KMS-11 (cell line): ENCODE measurements around the gene PAX9.

Experiments used
- H2AFZ ChIP-seq: fragments of 200-600 bp; sonication (generic); 2 replicates; pipeline ENCODE4 v1.6.1; 2016; ENCODE audit warnings: antibody characterized with exemption, mixed run types, low read depth
- H3K27ac ChIP-seq: fragments of 200-600 bp; sonication (generic); 2 replicates; pipeline ENCODE4 v1.6.1; 2016; ENCODE audit warnings: mild to moderate bottlenecking, mixed run types
- H3K27me3 ChIP-seq: fragments of 200-600 bp; sonication (generic); 2 replicates; pipeline ENCODE4 v1.6.1; 2017; ENCODE audit warnings: mild to moderate bottlenecking, low read depth, mixed run types, moderate library complexity; ENCODE audit not compliant: insufficient read depth
- H3K36me3 ChIP-seq: fragments of 200-600 bp; sonication (generic); 2 replicates; pipeline ENCODE4 v1.6.1; 2017; ENCODE audit warnings: mild to moderate bottlenecking, mixed run types; ENCODE audit not compliant: insufficient read depth
- H3K4me1 ChIP-seq: fragments of 200-600 bp; sonication (generic); 2 replicates; pipeline ENCODE4 v1.6.1; 2016; ENCODE audit warnings: mild to moderate bottlenecking, low read depth, mixed run types; ENCODE audit not compliant: poor library complexity, severe bottlenecking
- H3K4me2 ChIP-seq: fragments of 200-600 bp; sonication (generic); 2 replicates; pipeline ENCODE4 v1.7.0; 2016; ENCODE audit warnings: mild to moderate bottlenecking, mixed run types
- H3K4me3 ChIP-seq: fragments of 200-600 bp; sonication (generic); IDR thresholded peaks from 2 replicates; pipeline ENCODE4 v1.6.1; 2017; ENCODE audit warnings: low read depth, low read length, mixed read lengths; ENCODE audit not compliant: insufficient read depth
- H3K79me2 ChIP-seq: fragments of 200-600 bp; sonication (generic); 2 replicates; pipeline ENCODE4 v1.6.1; 2016; ENCODE audit warnings: low read depth, mixed run types; ENCODE audit not compliant: insufficient read depth
- H3K9ac ChIP-seq: fragments of 200-600 bp; sonication (generic); 2 replicates; pipeline ENCODE4 v1.6.1; 2016; ENCODE audit warnings: mild to moderate bottlenecking, mixed run types
- H4K20me1 ChIP-seq: fragments of 200-600 bp; sonication (generic); 2 replicates; pipeline ENCODE4 v1.6.1; 2016; ENCODE audit warnings: mild to moderate bottlenecking, mixed run types; ENCODE audit not compliant: insufficient read depth
- TF ChIP-seq, protein P1 (sequence below): fragments of 200-600 bp; sonication (generic); conservative IDR thresholded peaks from 2 replicates; pipeline ENCODE4 v1.6.1; 2017; ENCODE audit warnings: low read depth, mild to moderate bottlenecking, antibody characterized with exemption, low read length, moderate library complexity, mixed read lengths

The PAX9 gene

DNA sequence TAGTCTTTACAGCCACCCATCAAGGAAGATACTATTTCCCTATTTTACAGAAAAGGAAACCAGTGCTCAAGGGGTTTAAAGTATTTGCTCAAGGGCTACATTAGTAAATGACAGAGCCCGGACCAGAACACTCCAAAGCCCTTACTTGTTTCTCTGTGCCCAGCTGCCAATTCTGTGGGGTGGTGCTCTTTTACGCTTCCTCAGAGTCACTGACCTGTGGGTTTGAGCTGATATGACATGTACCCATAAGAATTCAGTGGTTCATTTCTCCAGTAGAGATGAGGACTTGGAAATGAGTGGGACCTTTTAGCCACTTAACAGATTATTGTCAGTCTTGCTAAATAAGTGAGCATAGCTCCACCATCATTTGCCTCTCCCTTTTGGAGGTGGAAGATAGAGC, 41.8 kb upstream of the PAX9 start:
- Histone ChIP-seq H3K36me3 (no peaks in the 10 kb centered on the region), H3K9ac (no peak overlapping the region), H4K20me1 (no peaks in the 10 kb centered on the region), H2AFZ (no peak overlapping the region), H3K27ac (no peak overlapping the region), H3K4me2 (no peak overlapping the region), H3K79me2 (no peaks in the 10 kb centered on the region), H3K4me3 (no peak overlapping the region), H3K4me1 (no peaks in the 10 kb centered on the region), H3K27me3 (no peaks in the 10 kb centered on the region)
- TF ChIP-seq, protein P1, sequence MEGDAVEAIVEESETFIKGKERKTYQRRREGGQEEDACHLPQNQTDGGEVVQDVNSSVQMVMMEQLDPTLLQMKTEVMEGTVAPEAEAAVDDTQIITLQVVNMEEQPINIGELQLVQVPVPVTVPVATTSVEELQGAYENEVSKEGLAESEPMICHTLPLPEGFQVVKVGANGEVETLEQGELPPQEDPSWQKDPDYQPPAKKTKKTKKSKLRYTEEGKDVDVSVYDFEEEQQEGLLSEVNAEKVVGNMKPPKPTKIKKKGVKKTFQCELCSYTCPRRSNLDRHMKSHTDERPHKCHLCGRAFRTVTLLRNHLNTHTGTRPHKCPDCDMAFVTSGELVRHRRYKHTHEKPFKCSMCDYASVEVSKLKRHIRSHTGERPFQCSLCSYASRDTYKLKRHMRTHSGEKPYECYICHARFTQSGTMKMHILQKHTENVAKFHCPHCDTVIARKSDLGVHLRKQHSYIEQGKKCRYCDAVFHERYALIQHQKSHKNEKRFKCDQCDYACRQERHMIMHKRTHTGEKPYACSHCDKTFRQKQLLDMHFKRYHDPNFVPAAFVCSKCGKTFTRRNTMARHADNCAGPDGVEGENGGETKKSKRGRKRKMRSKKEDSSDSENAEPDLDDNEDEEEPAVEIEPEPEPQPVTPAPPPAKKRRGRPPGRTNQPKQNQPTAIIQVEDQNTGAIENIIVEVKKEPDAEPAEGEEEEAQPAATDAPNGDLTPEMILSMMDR = no peak

DNA sequence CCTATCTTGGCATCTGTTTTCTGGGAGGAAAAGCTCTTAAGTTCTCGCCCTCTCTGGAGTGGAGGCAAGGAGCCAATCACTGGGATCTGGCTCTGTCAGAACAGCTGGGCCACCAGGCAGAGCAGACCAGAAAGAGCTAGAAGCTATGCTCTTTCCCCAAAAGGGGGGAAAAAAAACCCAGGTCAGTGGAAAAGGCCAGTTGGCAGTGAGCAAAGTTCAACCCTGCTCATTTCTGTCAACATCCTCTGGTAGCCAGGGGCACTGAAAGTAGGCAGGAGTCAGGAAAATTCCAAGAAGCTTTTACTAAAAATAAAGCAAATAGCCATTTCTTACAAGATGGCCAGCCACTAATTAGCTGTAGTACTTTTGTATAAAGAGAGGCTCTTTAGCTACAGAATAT, 36.6 kb upstream of the PAX9 start:
- Histone ChIP-seq H3K4me3 (no peak overlapping the region), H2AFZ (no peak overlapping the region), H3K27me3 (no peaks in the 10 kb centered on the region), H3K79me2 (no peaks in the 10 kb centered on the region), H3K36me3 (no peaks in the 10 kb centered on the region), H3K27ac (no peak overlapping the region), H3K4me1 (no peaks in the 10 kb centered on the region), H3K4me2 (no peak overlapping the region), H4K20me1 (no peaks in the 10 kb centered on the region), H3K9ac (no peak overlapping the region)
- TF ChIP-seq, protein P1 = no peak

DNA sequence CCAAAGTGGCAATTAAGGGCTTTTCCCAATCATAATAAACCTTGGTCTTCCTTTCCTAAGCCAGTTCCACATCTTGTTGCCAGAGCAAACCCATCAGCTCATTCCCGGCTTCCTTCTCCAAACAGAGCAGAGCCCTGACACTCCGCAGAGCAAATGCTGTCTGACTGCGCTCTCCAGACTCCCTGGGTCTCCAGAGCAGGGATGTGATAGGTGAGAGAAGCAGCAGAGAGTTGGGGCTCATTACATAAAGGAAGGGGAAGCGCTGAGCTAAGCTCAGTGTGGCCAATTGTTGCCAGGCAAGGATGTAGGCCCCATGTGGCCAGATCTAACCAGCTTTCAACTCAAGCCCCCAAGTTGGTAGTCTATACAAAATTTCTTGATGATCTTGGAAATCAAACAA, 36.2 kb upstream of the PAX9 start:
- Histone ChIP-seq H2AFZ (no peak overlapping the region), H3K4me2 (no peak overlapping the region), H3K36me3 (no peaks in the 10 kb centered on the region), H3K4me1 (no peaks in the 10 kb centered on the region), H3K27me3 (no peaks in the 10 kb centered on the region), H3K4me3 (no peak overlapping the region), H3K27ac (no peak overlapping the region), H3K79me2 (no peaks in the 10 kb centered on the region), H4K20me1 (no peaks in the 10 kb centered on the region), H3K9ac (no peak overlapping the region)
- TF ChIP-seq, protein P1 = no peak

DNA sequence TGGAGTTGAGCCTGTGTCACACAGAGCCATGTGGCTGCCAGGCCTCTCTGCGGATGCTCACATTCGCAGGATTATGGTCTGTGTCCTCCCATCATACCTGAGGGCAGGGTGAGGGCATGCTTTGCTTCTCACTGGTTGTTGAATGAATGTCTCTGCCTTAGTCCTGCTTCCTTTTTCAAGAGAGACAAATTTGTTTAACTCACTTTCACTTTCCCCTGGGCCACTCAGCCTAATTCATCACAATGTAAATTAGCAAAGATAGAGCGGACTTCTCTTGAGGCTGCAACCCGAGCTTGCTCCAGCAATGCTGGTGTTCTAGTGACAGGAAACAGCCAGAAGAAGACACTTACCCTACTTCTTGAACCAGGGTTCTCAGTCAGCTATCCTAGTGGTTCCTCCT, 35.5 kb upstream of the PAX9 start:
- Histone ChIP-seq H3K4me2 (no peak overlapping the region), H2AFZ (no peak overlapping the region), H3K79me2 (no peaks in the 10 kb centered on the region), H3K27me3 (no peaks in the 10 kb centered on the region), H3K27ac (no peak overlapping the region), H4K20me1 (no peaks in the 10 kb centered on the region), H3K4me3 (no peak overlapping the region), H3K4me1 (no peaks in the 10 kb centered on the region), H3K9ac (no peak overlapping the region), H3K36me3 (no peaks in the 10 kb centered on the region)
- TF ChIP-seq, protein P1 = no peak

DNA sequence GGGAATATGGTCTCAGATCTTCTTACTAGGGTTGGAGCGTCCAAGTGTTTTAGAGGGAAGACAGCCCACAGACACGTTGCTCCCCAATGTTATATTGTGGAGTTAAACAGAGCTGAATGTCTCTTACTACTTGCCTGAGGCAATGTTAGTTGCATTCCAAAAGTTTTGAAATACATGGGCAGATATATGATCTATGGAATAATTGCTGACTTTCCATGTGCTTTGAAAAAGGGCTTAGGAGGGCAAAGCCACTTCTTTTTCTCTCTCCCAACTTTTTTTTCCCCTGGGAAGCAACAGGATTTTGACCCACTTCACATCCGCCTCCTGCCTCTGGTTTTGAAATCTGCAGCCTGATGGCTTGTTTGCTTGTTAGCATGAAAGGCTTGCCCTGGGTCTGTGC, 33.7 kb upstream of the PAX9 start:
- H2AFZ ChIP-seq = no peak overlapping the region
- no peaks in the 10 kb centered on the region for H3K4me1 ChIP-seq
- no peak overlapping the region for H3K27ac ChIP-seq
- no peaks in the 10 kb centered on the region for H4K20me1 ChIP-seq
- TF ChIP-seq, protein P1 = no peak
- H3K36me3 ChIP-seq = no peaks in the 10 kb centered on the region
- no peak overlapping the region for H3K4me3 ChIP-seq
- H3K27me3 ChIP-seq = no peaks in the 10 kb centered on the region
- H3K4me2 ChIP-seq = no peak overlapping the region
- H3K9ac ChIP-seq = no peak overlapping the region
- H3K79me2 ChIP-seq = no peaks in the 10 kb centered on the region
